Measurements from ENCODE around the gene CEP128. TPM values are rescaled to one million over a fixed set of nuclear protein-coding genes. Genes with fewer than 3 reads are reported as not detected.

The CEP128 gene
- total and polyA plus RNA-seq, 2 experiments from 2014 or later: 7.6 to 17.6 TPM

GRCh38 chr14:80809663-80810062, 131.9 kb downstream of the CEP128 start (continued):
- TF ChIP-seq ZNF462 (CRISPR knock-in tag; IDR thresholded peaks at IDR 0.05) (no peak), JUNB (IDR thresholded peaks at IDR 0.05; ENCODE audit: unreplicated experiment) (no peak)
- TF ChIP-seq, protein P1, sequence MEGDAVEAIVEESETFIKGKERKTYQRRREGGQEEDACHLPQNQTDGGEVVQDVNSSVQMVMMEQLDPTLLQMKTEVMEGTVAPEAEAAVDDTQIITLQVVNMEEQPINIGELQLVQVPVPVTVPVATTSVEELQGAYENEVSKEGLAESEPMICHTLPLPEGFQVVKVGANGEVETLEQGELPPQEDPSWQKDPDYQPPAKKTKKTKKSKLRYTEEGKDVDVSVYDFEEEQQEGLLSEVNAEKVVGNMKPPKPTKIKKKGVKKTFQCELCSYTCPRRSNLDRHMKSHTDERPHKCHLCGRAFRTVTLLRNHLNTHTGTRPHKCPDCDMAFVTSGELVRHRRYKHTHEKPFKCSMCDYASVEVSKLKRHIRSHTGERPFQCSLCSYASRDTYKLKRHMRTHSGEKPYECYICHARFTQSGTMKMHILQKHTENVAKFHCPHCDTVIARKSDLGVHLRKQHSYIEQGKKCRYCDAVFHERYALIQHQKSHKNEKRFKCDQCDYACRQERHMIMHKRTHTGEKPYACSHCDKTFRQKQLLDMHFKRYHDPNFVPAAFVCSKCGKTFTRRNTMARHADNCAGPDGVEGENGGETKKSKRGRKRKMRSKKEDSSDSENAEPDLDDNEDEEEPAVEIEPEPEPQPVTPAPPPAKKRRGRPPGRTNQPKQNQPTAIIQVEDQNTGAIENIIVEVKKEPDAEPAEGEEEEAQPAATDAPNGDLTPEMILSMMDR (conservative IDR thresholded peaks at IDR 0.05; ENCODE audit: low read depth in 2 of 2): no peak

- H3F3A ChIP-seq (replicated peaks; ENCODE audit: low read depth): no peaks in the 10 kb centered on the region
- Mint-ChIP-seq H3K27me3 (ENCODE audit: insufficient read depth, low read depth, poor library complexity) (peaks cover 1% of the 10 kb centered on the region), H3K27ac (no peak overlapping the region; the same call in 1 of the 2 replicates), H3K4me3 (no peak overlapping the region), H3K9me3 (peaks cover 4% of the 10 kb centered on the region; the same call in 2 of the 3 replicates), H3K4me1 (no peaks in the 10 kb centered on the region), H3K36me3 (ENCODE audit: low read depth) (peaks cover 6% of the 10 kb centered on the region; the same call in 2 of the 3 replicates)
- H3K27me3 ChIP-seq (ENCODE audit: insufficient read depth): no peaks in the 10 kb centered on the region
- no peaks in the 10 kb centered on the region for H3K79me2 ChIP-seq (replicated peaks; ENCODE audit: insufficient read depth)
- no peak overlapping the region for H2AFZ ChIP-seq
- H3K9me2 ChIP-seq (ENCODE audit: insufficient read depth): no peaks in the 10 kb centered on the region
- H3K4me2 ChIP-seq: no peak overlapping the region
- DNase-seq (ENCODE audit: low spot score) (no peak), ATAC-seq (no peak)
- no peaks in the 10 kb centered on the region for H4K20me1 ChIP-seq (replicated peaks; ENCODE audit: insufficient read depth)
- H3K4me3 ChIP-seq: no peak overlapping the region
- no peak overlapping the region for H3K27ac ChIP-seq (ENCODE audit: low read depth)
- no peaks in the 10 kb centered on the region for H3K36me3 ChIP-seq (ENCODE audit: insufficient read depth)
- no peaks in the 10 kb centered on the region for H3K4me1 ChIP-seq (ENCODE audit: insufficient read depth)
- TF ChIP-seq JUNB (IDR thresholded peaks at IDR 0.05; ENCODE audit: unreplicated experiment): no peak
- no peak for TF ChIP-seq STAT1 (IDR thresholded peaks at IDR 0.05; ENCODE audit: unreplicated experiment)
- TF ChIP-seq, protein P1 (conservative IDR thresholded peaks at IDR 0.05; ENCODE audit: low read depth in 2 of 2): no peak
- no peak for TF ChIP-seq ZNF462 (CRISPR knock-in tag; IDR thresholded peaks at IDR 0.05)
Observed at GRCh38 chr14:80805136-80805535, 136.4 kb downstream of the CEP128 start.
